CD4-positive, alpha-beta T cell treated with Interleukin-15 for 4 hours (primary cell): ENCODE results near the gene NUP50.

Experiments
- DNase-seq: peaks from one replicate; pipeline ENCODE4 v3.0.0-alpha.2; 2020; ENCODE audit warnings: low spot score

The NUP50 gene

GRCh38 chr22:45228401-45228754 is 64.7 kb downstream of the NUP50 start:
- no peak for DNase-seq

- no peak for DNase-seq
Measured at GRCh38 chr22:45229181-45229580, 65.5 kb downstream of the NUP50 start.

GRCh38 chr22:45230026-45230721 is 66.4 kb downstream of the NUP50 start:
- no peak for DNase-seq

- DNase-seq: no peak
Measured at GRCh38 chr22:45231293-45231692, 67.6 kb downstream of the NUP50 start.

- DNase-seq: no peak
Measured at GRCh38 chr22:45233386-45233785, 69.7 kb downstream of the NUP50 start.

GRCh38 chr22:45233827-45234226 is 70.1 kb downstream of the NUP50 start:
- DNase-seq: no peak

- no peak for DNase-seq
Measured at GRCh38 chr22:45235101-45235777, 71.5 kb downstream of the NUP50 start.

- no peak for DNase-seq
Measured at GRCh38 chr22:45235851-45236342, 72.2 kb downstream of the NUP50 start.

- no peak for DNase-seq
Measured at GRCh38 chr22:45237065-45237990, 73.6 kb downstream of the NUP50 start.
